ENCODE data around the gene DOCK2. TPM values are rescaled to one million over a fixed set of nuclear protein-coding genes. Genes with fewer than 3 reads are reported as not detected.

DOCK2 gene
- total RNA-seq, 1 donor from 2014 or later = not detected

GRCh38 chr5:169935762-169936161, 298.7 kb downstream of the DOCK2 start:
- DNase-seq (ENCODE audit: low read depth) (no peak), FAIRE-seq (no peak)
- TF ChIP-seq CTCF (IDR thresholded peaks at IDR 0.05; ENCODE audit: insufficient read depth, low read length, severe bottlenecking) = no peak
- no peak overlapping the region for H3K4me3 ChIP-seq (ENCODE audit: low read depth, low read length)
- no peaks in the 10 kb centered on the region for H3K36me3 ChIP-seq (ENCODE audit: control insufficient read depth, insufficient read depth, low read length)
- no peaks in the 10 kb centered on the region for H3K27me3 ChIP-seq (ENCODE audit: control insufficient read depth, insufficient read depth, low read length)

GRCh38 chr5:169938439-169938838, 301.4 kb downstream of the DOCK2 start:
- FAIRE-seq = no peak

GRCh38 chr5:169939731-169940130, 302.7 kb downstream of the DOCK2 start:
- FAIRE-seq = no peak

More at GRCh38 chr5:169938439-169938838, 301.4 kb downstream of the DOCK2 start:
- TF ChIP-seq CTCF (IDR thresholded peaks at IDR 0.05; ENCODE audit: insufficient read depth, low read length, severe bottlenecking) = no peak
- Histone ChIP-seq H3K27me3 (ENCODE audit: control insufficient read depth, insufficient read depth, low read length) (no peaks in the 10 kb centered on the region), H3K36me3 (ENCODE audit: control insufficient read depth, insufficient read depth, low read length) (no peaks in the 10 kb centered on the region), H3K4me3 (ENCODE audit: low read depth, low read length) (no peak overlapping the region)
- DNase-seq (ENCODE audit: low read depth) = no peak

GRCh38 chr5:169941542-169941941, 304.5 kb downstream of the DOCK2 start:
- Histone ChIP-seq H3K36me3 (ENCODE audit: control insufficient read depth, insufficient read depth, low read length) (no peaks in the 10 kb centered on the region), H3K4me3 (ENCODE audit: low read depth, low read length) (no peak overlapping the region), H3K27me3 (ENCODE audit: control insufficient read depth, insufficient read depth, low read length) (no peaks in the 10 kb centered on the region)
- FAIRE-seq = no peak
- TF ChIP-seq CTCF (IDR thresholded peaks at IDR 0.05; ENCODE audit: insufficient read depth, low read length, severe bottlenecking) = no peak
- DNase-seq (ENCODE audit: low read depth) = no peak

More at GRCh38 chr5:169939731-169940130, 302.7 kb downstream of the DOCK2 start:
- H3K4me3 ChIP-seq (ENCODE audit: low read depth, low read length) = no peak overlapping the region
- H3K27me3 ChIP-seq (ENCODE audit: control insufficient read depth, insufficient read depth, low read length) = no peaks in the 10 kb centered on the region
- no peaks in the 10 kb centered on the region for H3K36me3 ChIP-seq (ENCODE audit: control insufficient read depth, insufficient read depth, low read length)
- no peak for DNase-seq (ENCODE audit: low read depth)
- no peak for TF ChIP-seq CTCF (IDR thresholded peaks at IDR 0.05; ENCODE audit: insufficient read depth, low read length, severe bottlenecking)

- TF ChIP-seq CTCF (IDR thresholded peaks at IDR 0.05; ENCODE audit: insufficient read depth, low read length, severe bottlenecking) = no peak
- H3K27me3 ChIP-seq (ENCODE audit: control insufficient read depth, insufficient read depth, low read length) = no peaks in the 10 kb centered on the region
- H3K4me3 ChIP-seq (ENCODE audit: low read depth, low read length) = no peak overlapping the region
- FAIRE-seq (no peak), DNase-seq (ENCODE audit: low read depth) (no peak)
- H3K36me3 ChIP-seq (ENCODE audit: control insufficient read depth, insufficient read depth, low read length) = no peaks in the 10 kb centered on the region
These were observed 305.1 kb downstream of the DOCK2 start for GRCh38 chr5:169942181-169942580.

- Histone ChIP-seq H3K4me3 (ENCODE audit: low read depth, low read length) (no peak overlapping the region), H3K27me3 (ENCODE audit: control insufficient read depth, insufficient read depth, low read length) (no peaks in the 10 kb centered on the region), H3K36me3 (ENCODE audit: control insufficient read depth, insufficient read depth, low read length) (no peaks in the 10 kb centered on the region)
- DNase-seq (ENCODE audit: low read depth) (no peak), FAIRE-seq (no peak)
- TF ChIP-seq CTCF (IDR thresholded peaks at IDR 0.05; ENCODE audit: insufficient read depth, low read length, severe bottlenecking) = no peak
These were observed 306.0 kb downstream of the DOCK2 start for GRCh38 chr5:169943026-169943425.
